ENCODE results near the gene TTL. TPM values are rescaled to one million over a fixed set of nuclear protein-coding genes. Genes with fewer than 3 reads are reported as not detected.

Gene TTL
- total RNA-seq, 3 donors from 2014 or later: 13.4 to 32.2 (median 20.3) TPM

GRCh38 chr2:112582314-112582746, 100.4 kb downstream of the TTL start:
- Histone ChIP-seq H3K36me3 (ENCODE audit: low read depth) (no peaks in the 10 kb centered on the region), H3K9me3 (no peaks in the 10 kb centered on the region), H3K4me1 (ENCODE audit: low read depth) (peaks cover 10% of the 10 kb centered on the region), H3K4me3 (no peak overlapping the region)
- ATAC-seq (peak; percentile 20), DNase-seq (peak in 2 of 3 donors; percentile 21 to 44)
- peak; percentile 48 for TF ChIP-seq CTCF (IDR thresholded peaks at IDR 0.05)
- intact Hi-C loops (cut with DNase I, micrococcal nuclease): no loop called here

DNA sequence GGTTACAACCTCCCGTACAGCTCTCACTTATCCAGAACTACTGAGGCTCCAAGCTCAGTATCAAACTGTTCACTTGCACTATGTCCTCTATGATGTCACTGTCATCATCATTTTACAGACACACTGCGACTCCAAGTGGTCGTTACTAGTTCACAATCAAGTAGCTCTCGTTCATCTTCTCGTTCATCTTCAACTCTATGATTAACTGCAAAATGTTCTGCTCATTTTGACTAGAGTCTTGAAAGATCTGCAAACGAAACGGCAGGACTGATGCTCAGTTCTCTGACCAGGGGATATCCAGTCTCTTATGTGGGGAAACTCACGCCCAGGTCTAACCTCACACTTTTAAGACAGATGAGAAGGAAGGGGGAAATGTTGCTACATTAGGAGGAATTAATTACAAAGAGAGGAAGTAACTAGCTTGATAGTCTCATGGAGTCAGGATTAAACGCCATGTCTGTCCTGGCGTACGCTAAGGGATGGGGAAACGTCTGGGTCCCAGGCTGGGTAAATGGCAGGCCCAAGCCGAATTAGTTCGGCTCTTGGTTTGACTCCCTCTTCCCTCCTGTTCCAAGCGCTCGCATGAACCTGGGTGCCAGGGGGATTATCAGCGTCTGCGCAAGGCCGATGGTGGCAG, 101.7 kb downstream of the TTL start:
- H3K4me1 ChIP-seq (ENCODE audit: low read depth): peaks cover 10% of the 10 kb centered on the region
- peak overlapping the region; percentile 38 for H3K4me3 ChIP-seq
- DNase-seq (no peak), ATAC-seq (no peak)
- no peak for TF ChIP-seq CTCF (IDR thresholded peaks at IDR 0.05)
- no peaks in the 10 kb centered on the region for H3K9me3 ChIP-seq
- H3K36me3 ChIP-seq (ENCODE audit: low read depth): no peaks in the 10 kb centered on the region
- intact Hi-C loops (cut with DNase I, micrococcal nuclease): no loop called here

- intact Hi-C loops (cut with DNase I, micrococcal nuclease): no loop called here
- peaks cover 10% of the 10 kb centered on the region for H3K4me1 ChIP-seq (ENCODE audit: low read depth)
- no peaks in the 10 kb centered on the region for H3K9me3 ChIP-seq
- H3K36me3 ChIP-seq (ENCODE audit: low read depth): no peaks in the 10 kb centered on the region
- DNase-seq: peak; percentile 94 to 97 (median 96)
- TF ChIP-seq CTCF (IDR thresholded peaks at IDR 0.05): peak; percentile 15
- peak within 1 kb of the TSS; percentile 38 for H3K4me3 ChIP-seq
- peak; percentile 96 for ATAC-seq
These were observed 102.4 kb downstream of the TTL start, which contains the start of gene CHCHD5 for GRCh38 chr2:112584134-112584890. Gene CHCHD5, plus strand, starts transcription at chr2:112584609. Its CDS starts 39 bp downstream, at chr2:112584648.

DNA sequence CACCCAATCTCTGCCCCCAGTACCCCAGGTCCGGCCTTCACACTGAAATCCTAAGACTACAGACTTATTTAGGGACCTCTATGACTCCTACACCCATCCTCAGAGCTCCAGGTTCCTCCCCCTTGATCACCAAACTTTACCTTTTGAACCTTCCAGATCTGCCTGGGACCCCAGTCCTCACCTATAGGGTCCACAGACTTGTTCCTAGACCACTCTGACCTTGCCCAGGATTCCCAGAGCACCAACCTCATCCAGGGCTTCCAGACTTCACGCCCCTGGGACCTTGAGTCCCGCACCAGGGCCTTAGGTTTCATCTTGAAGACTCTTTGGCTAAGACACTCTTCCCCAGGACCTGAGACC, 102.9 kb downstream of the TTL start:
- Histone ChIP-seq H3K9me3 (no peaks in the 10 kb centered on the region), H3K4me1 (ENCODE audit: low read depth) (peaks cover 10% of the 10 kb centered on the region), H3K36me3 (ENCODE audit: low read depth) (no peaks in the 10 kb centered on the region), H3K4me3 (peak overlapping the region; percentile 38)
- DNase-seq (no peak), ATAC-seq (no peak)
- TF ChIP-seq CTCF (IDR thresholded peaks at IDR 0.05): no peak
- intact Hi-C loops (cut with DNase I, micrococcal nuclease): no loop called here

GRCh38 chr2:112585400-112585799, 103.4 kb downstream of the TTL start:
- DNase-seq: peak in 1 of 3 donors; percentile 24
- no peaks in the 10 kb centered on the region for H3K9me3 ChIP-seq
- no peak for TF ChIP-seq CTCF (IDR thresholded peaks at IDR 0.05)
- H3K4me3 ChIP-seq: no peak overlapping the region
- no peaks in the 10 kb centered on the region for H3K36me3 ChIP-seq (ENCODE audit: low read depth)
- ATAC-seq: no peak
- H3K4me1 ChIP-seq (ENCODE audit: low read depth): peaks cover 10% of the 10 kb centered on the region
- intact Hi-C loops (cut with DNase I, micrococcal nuclease): no loop called here

All from mucosa of descending colon (tissue), 3 donors.